ENCODE results near the gene ACTG1. TPM values are rescaled to one million over a fixed set of nuclear protein-coding genes. Genes with fewer than 3 reads are reported as not detected.
A peak's percentile ranks its signal among the peaks of the same experiment; 100 is the strongest.

The ACTG1 gene
- polyA plus RNA-seq, 1 of the 3 experiments (the other 2 are of a cell fraction): 7,871 TPM

GRCh38 chr17:81553616-81554181, 41.1 kb upstream of the ACTG1 start (continued):
- TF ChIP-seq RXRA (IDR thresholded peaks at IDR 0.05; ENCODE audit: borderline replicate concordance, low read depth) (no peak), MEF2A (IDR thresholded peaks at IDR 0.05; ENCODE audit: borderline replicate concordance, low read depth) (no peak), TEAD4 (IDR thresholded peaks at IDR 0.05; ENCODE audit: borderline replicate concordance, insufficient read depth) (no peak), MAX (IDR thresholded peaks at IDR 0.05; ENCODE audit: low read depth) (peak; percentile 97), REST (IDR thresholded peaks at IDR 0.05; ENCODE audit: low read depth, low read length) (no peak; the same call in 1 of the 2 replicates), POLR2AphosphoS5 (IDR thresholded peaks at IDR 0.05; ENCODE audit: low read depth, low read length) (peak; percentile 7; the same call in 1 of the 2 replicates)

- POLR2A ChIA-PET: interaction anchor here (0.8 to 1.9 kb wide), 4 partner anchors 9 to 231 kb away, joined by 3 to 12 read pairs (median 7); partner anchors contain the start of gene ACTG1
- Histone ChIP-seq H3K9ac (peak overlapping the region; percentile 82), H3F3A (replicated peaks; ENCODE audit: insufficient read depth) (peaks cover 48% of the 10 kb centered on the region), H3K4me1 (ENCODE audit: control insufficient read depth in 1 of 2, insufficient read depth in 2 of 2, low read depth in 1 of 2, low read length in 1 of 2) (peaks cover 25 to 26% of the 10 kb centered on the region in 2 experiments; a peak in 3 of 4 replicates), H3K27ac (ENCODE audit: low read depth in 2 of 2, low read length in 1 of 2) (peak overlapping the region; percentile 81 to 90), H3K79me2 (ENCODE audit: insufficient read depth) (peaks cover 51% of the 10 kb centered on the region), H4K20me1 (ENCODE audit: insufficient read depth) (peaks cover 22% of the 10 kb centered on the region; the same call in 1 of the 2 replicates), H3K4me3 (ENCODE audit: low read depth in 2 of 2, low read length in 1 of 2) (peak overlapping the region; percentile 78 to 89), H3K27me3 (ENCODE audit: insufficient read depth) (no peaks in the 10 kb centered on the region), H3K4me2 (peak overlapping the region; percentile 100), H3K9me3 (no peaks in the 10 kb centered on the region), H3K9me2 (no peaks in the 10 kb centered on the region), H2AFZ (ENCODE audit: low read depth) (no peak overlapping the region), H3K36me3 (replicated peaks in 1 of 2; ENCODE audit: control insufficient read depth in 1 of 2, insufficient read depth in 2 of 2, low read length in 1 of 2) (peaks cover 13 to 38% of the 10 kb centered on the region in 2 experiments)
- WGBS (ENCODE audit: low lambda C conversion rate): 4% methylated on average over 17 of the region's 19 CpGs
- peak; percentile 90 for DNase-seq
- CTCF ChIA-PET: interaction anchor here (0.8 to 3.3 kb wide), 11 partner anchors 12 to 410 kb away, joined by 3 to 24 read pairs (median 4); no protein-coding TSS in a partner anchor
- TF ChIP-seq RAD21 (IDR thresholded peaks at IDR 0.05; ENCODE audit: low read length) (peak; percentile 17), YY1 (IDR thresholded peaks at IDR 0.05; ENCODE audit: low read depth) (no peak), SIN3A (IDR thresholded peaks at IDR 0.05; ENCODE audit: borderline replicate concordance, low read depth, low read length) (no peak), EP300 (IDR thresholded peaks at IDR 0.05; ENCODE audit: borderline replicate concordance in 1 of 2, low read depth in 1 of 2, low read length in 1 of 2) (peak in 1 of 2 experiments; percentile 24; a peak in 1 of 4 replicates), RCOR1 (IDR thresholded peaks at IDR 0.05; ENCODE audit: low read length) (0 out of 2 replicates have a peak, but pooled peaks have one; percentile 38), ELF1 (IDR thresholded peaks at IDR 0.05) (peak; percentile 67; the same call in 1 of the 2 replicates), MXI1 (IDR thresholded peaks at IDR 0.05; ENCODE audit: low read depth, low read length) (peak; percentile 87; the same call in 1 of the 2 replicates), FOXJ3 (CRISPR knock-in tag; IDR thresholded peaks at IDR 0.05) (no peak), POLR2AphosphoS5 (IDR thresholded peaks at IDR 0.05; ENCODE audit: low read depth, low read length) (peak; percentile 69), USF1 (IDR thresholded peaks at IDR 0.05; ENCODE audit: borderline replicate concordance, low read depth) (no peak), RFX5 (IDR thresholded peaks at IDR 0.05; ENCODE audit: low read length) (peak; percentile 59; the same call in 1 of the 2 replicates), ZBTB33 (IDR thresholded peaks at IDR 0.05; ENCODE audit: borderline replicate concordance, low read depth) (0 out of 2 replicates have a peak, but pooled peaks have one; percentile 18), REST (IDR thresholded peaks at IDR 0.05; ENCODE audit: low read depth, low read length) (peak; percentile 9; the same call in 1 of the 2 replicates), MEF2A (IDR thresholded peaks at IDR 0.05; ENCODE audit: borderline replicate concordance, low read depth) (no peak)
Measured at GRCh38 chr17:81553018-81553615, 40.5 kb upstream of the ACTG1 start.

Data from SK-N-SH (cell line).